C4-2B (cell line): ENCODE results near the gene MED26.

Experiments
- H3K27ac ChIP-seq: fragments of 450-650 bp; 2 replicates; pipeline ENCODE4 v1.5.1; 2017
- CTCF ChIP-seq: fragments of 450-650 bp; conservative IDR thresholded peaks from 2 replicates; pipeline ENCODE4 v1.5.1; 2017; ENCODE audit warnings: mild to moderate bottlenecking
- ZFX ChIP-seq: fragments of 450-650 bp; IDR thresholded peaks from 2 replicates; pipeline ENCODE4 v1.6.1; 2017

Gene MED26

GRCh38 chr19:16626796-16627192 lies 1.2 kb downstream of the MED26 start:
- no peak for TF ChIP-seq ZFX
- no peak for TF ChIP-seq CTCF
- peak overlapping the region; percentile 96 for H3K27ac ChIP-seq

GRCh38 chr19:16625163-16625958 lies 2.6 kb downstream of the MED26 start:
- no peak for TF ChIP-seq ZFX
- TF ChIP-seq CTCF: no peak
- no peak overlapping the region for H3K27ac ChIP-seq

- TF ChIP-seq CTCF (no peak), ZFX (no peak)
- no peak overlapping the region for H3K27ac ChIP-seq
Observed at GRCh38 chr19:16624236-16624635, 3.8 kb downstream of the MED26 start.

GRCh38 chr19:16623576-16623975 lies 4.4 kb downstream of the MED26 start:
- no peak overlapping the region for H3K27ac ChIP-seq
- TF ChIP-seq ZFX: no peak
- TF ChIP-seq CTCF: no peak

GRCh38 chr19:16623066-16623465 lies 4.9 kb downstream of the MED26 start:
- no peak for TF ChIP-seq CTCF
- no peak for TF ChIP-seq ZFX
- H3K27ac ChIP-seq: no peak overlapping the region

GRCh38 chr19:16621165-16621800 lies 6.7 kb downstream of the MED26 start:
- TF ChIP-seq CTCF: no peak
- no peak for TF ChIP-seq ZFX
- H3K27ac ChIP-seq: no peak overlapping the region

GRCh38 chr19:16620584-16620983 lies 7.4 kb downstream of the MED26 start:
- no peak overlapping the region for H3K27ac ChIP-seq
- TF ChIP-seq CTCF: no peak
- no peak for TF ChIP-seq ZFX
